CD8-positive, alpha-beta memory T cell (primary cell): ENCODE results near the gene CFAP68. TPM values are rescaled to one million over a fixed set of nuclear protein-coding genes. Genes with fewer than 3 reads are reported as not detected.
A peak's percentile ranks its signal among the peaks of the same experiment; 100 is the strongest.

ENCODE experiments used
- CTCF ChIA-PET: fragments of 350-600 bp; sonication (Branson Sonifier 250); formaldehyde crosslinking; loops from one replicate; lab custom pipeline; 2021; ENCODE audit warnings: antibody characterized with exemption; lab: Charles Lee
- POLR2A ChIA-PET: fragments of 350-600 bp; sonication (Branson Sonifier 250); formaldehyde crosslinking; loops from one replicate; lab custom pipeline; 2021; ENCODE audit warnings: antibody characterized with exemption; lab: Charles Lee
- DNase-seq, 5 donors: peaks; one replicate each; pipeline versions ENCODE4 v3.0.0 to v3.0.0-alpha.2; 2020 to 2022; ENCODE audit warnings: mixed read lengths in 1 of 5
- H3K27ac ChIP-seq: one replicate; pipeline ENCODE4 v1.7.0; 2013; ENCODE audit warnings: low read depth, mild to moderate bottlenecking, low read length, moderate library complexity
- H3K27me3 ChIP-seq: 2 replicates; pipeline ENCODE4 v1.7.0; 2013; ENCODE audit warnings: low read length, mild to moderate bottlenecking; ENCODE audit not compliant: insufficient read depth, poor library complexity, severe bottlenecking
- H3K36me3 ChIP-seq: 2 replicates; pipeline ENCODE4 v1.7.0; 2013; ENCODE audit warnings: mild to moderate bottlenecking, low read length, moderate library complexity; ENCODE audit not compliant: insufficient read depth
- H3K4me1 ChIP-seq: 2 replicates; pipeline ENCODE4 v1.7.0; 2013; ENCODE audit warnings: mild to moderate bottlenecking, low read length, moderate library complexity; ENCODE audit not compliant: insufficient read depth
- H3K4me3 ChIP-seq: 2 replicates; pipeline ENCODE4 v1.7.0; 2013; ENCODE audit warnings: mild to moderate bottlenecking, low read length
- H3K9me3 ChIP-seq: 2 replicates; pipeline ENCODE4 v1.7.0; 2013; ENCODE audit warnings: mild to moderate bottlenecking, low read length
- H3K27ac Mint-ChIP-seq, 8 donors: one replicate each; pipeline ENCODE4 v1.8.0; 2020 to 2021; ENCODE audit warnings: mixed read lengths in 8 of 8, mild to moderate bottlenecking in 6 of 8, inconsistent platforms in 3 of 8, moderate library complexity in 3 of 8
- H3K27me3 Mint-ChIP-seq, 2 donors: one replicate each; pipeline ENCODE4 v1.8.0; 2020 to 2021; ENCODE audit warnings: mixed read lengths in 2 of 2, mild to moderate bottlenecking in 1 of 2, moderate library complexity in 1 of 2
- H3K36me3 Mint-ChIP-seq, 3 donors: one replicate each; pipeline ENCODE4 v1.8.0; 2020 to 2021; ENCODE audit warnings: mixed read lengths in 3 of 3, inconsistent platforms in 1 of 3, mild to moderate bottlenecking in 1 of 3
- H3K4me1 Mint-ChIP-seq, 3 donors: one replicate each; pipeline ENCODE4 v1.8.0; 2020 to 2021; ENCODE audit warnings: mixed read lengths in 3 of 3, inconsistent platforms in 1 of 3, mild to moderate bottlenecking in 1 of 3
- H3K4me3 Mint-ChIP-seq, 7 donors: one replicate each; pipeline ENCODE4 v1.8.0; 2020 to 2021; ENCODE audit warnings: mixed read lengths in 7 of 7, mild to moderate bottlenecking in 6 of 7, moderate library complexity in 4 of 7, inconsistent platforms in 2 of 7
- H3K9me3 Mint-ChIP-seq, 5 donors: one replicate each; pipeline ENCODE4 v1.8.0; 2020 to 2022; ENCODE audit warnings: mixed read lengths in 5 of 5, mild to moderate bottlenecking in 3 of 5, moderate library complexity in 2 of 5, inconsistent platforms in 1 of 5
- polyA plus RNA-seq: library from polyadenylated mRNA; unstranded; fragments of 300-500 nt; fragmentation: Illumina TruSeq; gene quantifications from one replicate; pipeline ENCODE4 v1.2.3, GENCODE V29; 2021
- total RNA-seq, 2 experiments: library from RNA; stranded (reverse); gene quantifications; one replicate each; pipeline ENCODE4 v1.2.3, GENCODE V29; 2021

Gene CFAP68
- total RNA-seq = 10 to 100 TPM; 36.7 to 44.3 TPM
- 24.7 TPM for polyA plus RNA-seq

GRCh38 chr11:111878849-111879636 is at the start of gene CFAP68, which contains the start of gene FDXACB1:
Gene CFAP68 (plus strand): TSS chr11:111879541. CDS start chr11:111879561, 20 bp downstream.
Gene FDXACB1 (minus strand): TSS chr11:111879165. CDS start chr11:111879132, 33 bp downstream.
- Histone ChIP-seq H3K4me1 (peaks cover 18% of the 10 kb centered on the region), H3K27me3 (no peaks in the 10 kb centered on the region), H3K9me3 (no peaks in the 10 kb centered on the region), H3K4me3 (peak within 1 kb of the TSS; percentile 84), H3K36me3 (no peaks in the 10 kb centered on the region), H3K27ac (peak within 1 kb of the TSS; percentile 100)
- ChIA-PET CTCF (interaction anchor here (0.9 to 1.9 kb wide), 6 partner anchors 8 to 208 kb away, joined by 3 to 8 read pairs (median 4); partner anchors contain the start of genes ALG9, SDHD and TIMM8B), POLR2A (interaction anchor here (1.1 to 1.5 kb wide), 3 partner anchors 8 to 48 kb away, joined by 7 to 11 read pairs (median 8); partner anchors contain the start of gene ALG9)
- Mint-ChIP-seq H3K27me3 (no peaks in the 10 kb centered on the region), H3K4me1 (peaks cover 15 to 34% (median 17%) of the 10 kb centered on the region in 3 donors), H3K4me3 (peak within 1 kb of the TSS; percentile 88 to 98 (median 94)), H3K9me3 (no peaks in the 10 kb centered on the region), H3K36me3 (peaks cover 7 to 49% (median 11%) of the 10 kb centered on the region in 3 donors), H3K27ac (peak within 1 kb of the TSS; percentile 95 to 100 (median 100))
- peak; percentile 90 to 99 (median 97) for DNase-seq

GRCh38 chr11:111833524-111833923 is 45.8 kb upstream of the CFAP68 start:
- no peaks in the 10 kb centered on the region for H3K27me3 Mint-ChIP-seq
- Histone ChIP-seq H3K9me3 (no peaks in the 10 kb centered on the region), H3K27me3 (no peaks in the 10 kb centered on the region), H3K4me1 (no peaks in the 10 kb centered on the region), H3K4me3 (no peak overlapping the region), H3K27ac (no peak overlapping the region), H3K36me3 (peaks cover 7% of the 10 kb centered on the region)
- no peak overlapping the region for H3K4me3 Mint-ChIP-seq
- no peak for DNase-seq
- no peaks in the 10 kb centered on the region for H3K4me1 Mint-ChIP-seq
- H3K27ac Mint-ChIP-seq = no peak overlapping the region
- H3K9me3 Mint-ChIP-seq = no peaks in the 10 kb centered on the region
- ChIA-PET POLR2A (no interaction called here), CTCF (interaction anchor here (1.6 kb wide), 1 partner anchor 57 kb away, joined by 8 read pairs; no protein-coding TSS in a partner anchor)
- peaks cover 8 to 86% (median 20%) of the 10 kb centered on the region in 3 donors for H3K36me3 Mint-ChIP-seq

- Mint-ChIP-seq H3K4me1 (no peaks in the 10 kb centered on the region), H3K36me3 (peaks cover 8 to 79% (median 20%) of the 10 kb centered on the region in 3 donors), H3K4me3 (no peak overlapping the region), H3K9me3 (no peaks in the 10 kb centered on the region), H3K27ac (no peak overlapping the region), H3K27me3 (no peaks in the 10 kb centered on the region)
- H3K4me3 ChIP-seq = no peak overlapping the region
- no peaks in the 10 kb centered on the region for H3K9me3 ChIP-seq
- POLR2A ChIA-PET = no interaction called here
- CTCF ChIA-PET = interaction anchor here (1.0 kb wide), 1 partner anchor 10 kb away, joined by 4 read pairs; no protein-coding TSS in a partner anchor
- H3K4me1 ChIP-seq = no peaks in the 10 kb centered on the region
- peaks cover 4% of the 10 kb centered on the region for H3K36me3 ChIP-seq
- no peaks in the 10 kb centered on the region for H3K27me3 ChIP-seq
- no peak for DNase-seq
- H3K27ac ChIP-seq = no peak overlapping the region
Observed at GRCh38 chr11:111834432-111835163, 44.7 kb upstream of the CFAP68 start.

GRCh38 chr11:111835665-111836064 is 43.7 kb upstream of the CFAP68 start:
- ChIA-PET CTCF (interaction anchor here (1.0 kb wide), 1 partner anchor 8 kb away, joined by 4 read pairs; no protein-coding TSS in a partner anchor), POLR2A (no interaction called here)
- peaks cover 4 to 78% (median 18%) of the 10 kb centered on the region in 3 donors for H3K36me3 Mint-ChIP-seq
- no peak overlapping the region for H3K4me3 Mint-ChIP-seq
- no peak for DNase-seq
- H3K4me1 ChIP-seq = no peaks in the 10 kb centered on the region
- no peaks in the 10 kb centered on the region for H3K4me1 Mint-ChIP-seq
- H3K9me3 Mint-ChIP-seq = no peaks in the 10 kb centered on the region
- no peaks in the 10 kb centered on the region for H3K27me3 ChIP-seq
- no peak overlapping the region for H3K27ac ChIP-seq
- no peaks in the 10 kb centered on the region for H3K9me3 ChIP-seq
- H3K27me3 Mint-ChIP-seq = no peaks in the 10 kb centered on the region
- H3K36me3 ChIP-seq = peaks cover 4% of the 10 kb centered on the region
- H3K4me3 ChIP-seq = no peak overlapping the region
- no peak overlapping the region for H3K27ac Mint-ChIP-seq

- Mint-ChIP-seq H3K27ac (peak overlapping the region in 1 of 8 donors; percentile 7), H3K4me3 (no peak overlapping the region), H3K9me3 (no peaks in the 10 kb centered on the region), H3K4me1 (peaks cover 1 to 3% (median 3%) of the 10 kb centered on the region in 3 donors), H3K27me3 (no peaks in the 10 kb centered on the region), H3K36me3 (peaks cover 4 to 78% (median 18%) of the 10 kb centered on the region in 3 donors)
- no peak overlapping the region for H3K4me3 ChIP-seq
- peaks cover 2% of the 10 kb centered on the region for H3K4me1 ChIP-seq
- peaks cover 3% of the 10 kb centered on the region for H3K36me3 ChIP-seq
- ChIA-PET CTCF (no interaction called here), POLR2A (no interaction called here)
- H3K9me3 ChIP-seq = no peaks in the 10 kb centered on the region
- DNase-seq = no peak
- H3K27me3 ChIP-seq = no peaks in the 10 kb centered on the region
- no peak overlapping the region for H3K27ac ChIP-seq
Observed at GRCh38 chr11:111836162-111836561, 43.2 kb upstream of the CFAP68 start.

GRCh38 chr11:111836721-111837120 is 42.6 kb upstream of the CFAP68 start:
- Mint-ChIP-seq H3K9me3 (no peaks in the 10 kb centered on the region), H3K27me3 (no peaks in the 10 kb centered on the region), H3K4me3 (no peak overlapping the region), H3K36me3 (peaks cover 4 to 75% (median 18%) of the 10 kb centered on the region in 3 donors), H3K27ac (no peak overlapping the region), H3K4me1 (peaks cover 3 to 7% (median 7%) of the 10 kb centered on the region in 3 donors)
- ChIA-PET CTCF (no interaction called here), POLR2A (no interaction called here)
- no peak for DNase-seq
- Histone ChIP-seq H3K27ac (no peak overlapping the region), H3K4me3 (no peak overlapping the region), H3K9me3 (no peaks in the 10 kb centered on the region), H3K4me1 (peaks cover 4% of the 10 kb centered on the region), H3K36me3 (no peaks in the 10 kb centered on the region), H3K27me3 (no peaks in the 10 kb centered on the region)

- Histone ChIP-seq H3K27ac (no peak overlapping the region), H3K4me1 (peaks cover 4% of the 10 kb centered on the region), H3K27me3 (no peaks in the 10 kb centered on the region), H3K4me3 (no peak overlapping the region), H3K36me3 (no peaks in the 10 kb centered on the region), H3K9me3 (no peaks in the 10 kb centered on the region)
- H3K36me3 Mint-ChIP-seq = peaks cover 4 to 74% (median 16%) of the 10 kb centered on the region in 3 donors
- H3K4me1 Mint-ChIP-seq = peaks cover 3 to 7% (median 7%) of the 10 kb centered on the region in 3 donors
- no peak overlapping the region for H3K27ac Mint-ChIP-seq
- no peaks in the 10 kb centered on the region for H3K27me3 Mint-ChIP-seq
- no peak overlapping the region for H3K4me3 Mint-ChIP-seq
- DNase-seq = no peak
- ChIA-PET POLR2A (no interaction called here), CTCF (no interaction called here)
- H3K9me3 Mint-ChIP-seq = no peaks in the 10 kb centered on the region
Observed at GRCh38 chr11:111837366-111837891, 41.9 kb upstream of the CFAP68 start.
